ENCODE data around the gene MRPL22. TPM values are rescaled to one million over a fixed set of nuclear protein-coding genes. Genes with fewer than 3 reads are reported as not detected.

The MRPL22 gene
- total RNA-seq, 4 donors from 2014 or later, result 9.4 to 13.2 (median 12.5) TPM; not detected in 1

GRCh38 chr5:155008669-155009068, 67.8 kb downstream of the MRPL22 start:
- TF ChIP-seq CTCF (IDR thresholded peaks at IDR 0.05), result no peak
- TF ChIP-seq POLR2AphosphoS5 (IDR thresholded peaks at IDR 0.05), result no peak
- TF ChIP-seq POLR2A (IDR thresholded peaks at IDR 0.05), result no peak
- TF ChIP-seq EP300 (IDR thresholded peaks at IDR 0.05; ENCODE audit: low read depth), result no peak
- intact Hi-C loops (cut with DNase I; ENCODE audit: low total_unique reads) (no loop called here), in situ Hi-C loops (cut with MboI; ENCODE audit: low pct_ligation_motif_present in 1 of 4, low pct_unique_long_range_greater_than_20kb in 1 of 4, low sequenced_read_pairs in 3 of 4) (no loop called here)
- WGBS, 2 donors (ENCODE audit: low coverage in 1 of 2), result 93 to 100% methylated on average over 2 to 3 of the region's 3 CpGs
- no peaks in the 10 kb centered on the region for H3K36me3 ChIP-seq
- no peak overlapping the region for H3K4me3 ChIP-seq
- H3K27ac ChIP-seq, result no peak overlapping the region
- no peaks in the 10 kb centered on the region for H3K27me3 ChIP-seq
- DNase-seq, result no peak
- no peaks in the 10 kb centered on the region for H3K4me1 ChIP-seq
- H3K9me3 ChIP-seq, result no peaks in the 10 kb centered on the region

GRCh38 chr5:155010881-155011280, 70.0 kb downstream of the MRPL22 start:
- in situ Hi-C loops (cut with MboI; ENCODE audit: low pct_ligation_motif_present in 1 of 4, low pct_unique_long_range_greater_than_20kb in 1 of 4, low sequenced_read_pairs in 3 of 4) (no loop called here), intact Hi-C loops (cut with DNase I; ENCODE audit: low total_unique reads) (no loop called here)
- no peaks in the 10 kb centered on the region for H3K36me3 ChIP-seq
- 83 to 84% methylated on average over 1 to 3 of the region's 3 CpGs for WGBS, 2 donors (ENCODE audit: low coverage in 1 of 2)
- H3K27ac ChIP-seq, result no peak overlapping the region
- no peaks in the 10 kb centered on the region for H3K4me1 ChIP-seq
- TF ChIP-seq POLR2A (IDR thresholded peaks at IDR 0.05), result no peak
- no peak for TF ChIP-seq POLR2AphosphoS5 (IDR thresholded peaks at IDR 0.05)
- TF ChIP-seq CTCF (IDR thresholded peaks at IDR 0.05), result no peak
- TF ChIP-seq EP300 (IDR thresholded peaks at IDR 0.05; ENCODE audit: low read depth), result no peak
- H3K4me3 ChIP-seq, result no peak overlapping the region
- H3K9me3 ChIP-seq, result no peaks in the 10 kb centered on the region
- H3K27me3 ChIP-seq, result no peaks in the 10 kb centered on the region
- DNase-seq, result no peak

- in situ Hi-C loops (cut with MboI; ENCODE audit: low pct_ligation_motif_present in 1 of 4, low pct_unique_long_range_greater_than_20kb in 1 of 4, low sequenced_read_pairs in 3 of 4) (no loop called here), intact Hi-C loops (cut with DNase I; ENCODE audit: low total_unique reads) (no loop called here)
- Histone ChIP-seq H3K27ac (no peak within 1 kb of the TSS), H3K4me1 (no peaks in the 10 kb centered on the region), H3K9me3 (no peaks in the 10 kb centered on the region), H3K4me3 (no peak within 1 kb of the TSS), H3K36me3 (no peaks in the 10 kb centered on the region), H3K27me3 (no peaks in the 10 kb centered on the region)
- 96 to 97% methylated on average over 14 to 21 of the region's 21 CpGs for WGBS, 2 donors (ENCODE audit: low coverage in 1 of 2)
- DNase-seq, result no peak
- TF ChIP-seq CTCF (IDR thresholded peaks at IDR 0.05), result no peak
- no peak for TF ChIP-seq POLR2A (IDR thresholded peaks at IDR 0.05)
- TF ChIP-seq EP300 (IDR thresholded peaks at IDR 0.05; ENCODE audit: low read depth), result no peak
- no peak for TF ChIP-seq POLR2AphosphoS5 (IDR thresholded peaks at IDR 0.05)
Measured at GRCh38 chr5:155013526-155013925, 72.7 kb downstream of the MRPL22 start, which contains the start of gene KIF4B. Gene KIF4B (plus strand): TSS chr5:155013755. CDS start chr5:155013860, 105 bp downstream.

GRCh38 chr5:155015239-155015638, 74.4 kb downstream of the MRPL22 start:
- WGBS, 2 donors (ENCODE audit: low coverage in 1 of 2), result 53 to 64% methylated on average over 3 to 6 of the region's 6 CpGs
- H3K27me3 ChIP-seq, result no peaks in the 10 kb centered on the region
- H3K36me3 ChIP-seq, result no peaks in the 10 kb centered on the region
- no peak overlapping the region for H3K27ac ChIP-seq
- in situ Hi-C loops (cut with MboI; ENCODE audit: low pct_ligation_motif_present in 1 of 4, low pct_unique_long_range_greater_than_20kb in 1 of 4, low sequenced_read_pairs in 3 of 4) (no loop called here), intact Hi-C loops (cut with DNase I; ENCODE audit: low total_unique reads) (no loop called here)
- DNase-seq, result no peak
- H3K9me3 ChIP-seq, result no peaks in the 10 kb centered on the region
- H3K4me1 ChIP-seq, result no peaks in the 10 kb centered on the region
- no peak for TF ChIP-seq EP300 (IDR thresholded peaks at IDR 0.05; ENCODE audit: low read depth)
- TF ChIP-seq POLR2AphosphoS5 (IDR thresholded peaks at IDR 0.05), result no peak
- TF ChIP-seq POLR2A (IDR thresholded peaks at IDR 0.05), result no peak
- TF ChIP-seq CTCF (IDR thresholded peaks at IDR 0.05), result no peak
- H3K4me3 ChIP-seq, result no peak overlapping the region

Measured in transverse colon (tissue), 4 donors.